IPS DF 6.9 (cell line): Measurements from ENCODE around the gene RNF151.
A peak's percentile ranks its signal among the peaks of the same experiment; 100 is the strongest.
"Not testable (repeated sequence)": the region's sequence is repeated elsewhere in the genome, so short reads cannot be mapped to it uniquely, and the experiment has no call there.

ENCODE experiments used
- DNase-seq: peaks from one replicate; pipeline ENCODE4 v3.0.0-alpha.2; 2013; ENCODE audit warnings: low read depth, low spot score
- H3K27ac ChIP-seq: one replicate; pipeline ENCODE4 v1.5.1; 2013; ENCODE audit warnings: low read length, control low read depth
- H3K27me3 ChIP-seq: 2 replicates; pipeline ENCODE4 v1.6.1; 2013; ENCODE audit warnings: mild to moderate bottlenecking, low read length; ENCODE audit not compliant: control insufficient read depth, insufficient read depth
- H3K36me3 ChIP-seq: 2 replicates; pipeline ENCODE4 v1.6.1; 2013; ENCODE audit warnings: low read length; ENCODE audit not compliant: control insufficient read depth, insufficient read depth
- H3K4me1 ChIP-seq: 2 replicates; pipeline ENCODE4 v1.6.1; 2013; ENCODE audit warnings: low read length; ENCODE audit not compliant: control insufficient read depth, insufficient read depth
- H3K4me3 ChIP-seq: 2 replicates; pipeline ENCODE4 v1.5.1; 2013; ENCODE audit warnings: mild to moderate bottlenecking, low read length
- H3K9me3 ChIP-seq: 2 replicates; pipeline ENCODE4 v1.6.1; 2013; ENCODE audit warnings: low read length, inconsistent platforms; ENCODE audit not compliant: control insufficient read depth, insufficient read depth
- WGBS: extraction: QIAGEN DNeasy Blood & Tissue Kit; methylation state at CpG from one replicate; pipeline ENCODE4 v1.1.7; 2013; ENCODE audit warnings: mixed read lengths, missing lambda C conversion rate; ENCODE audit not compliant: insufficient read length, insufficient coverage; 5-methylcytosine and 5-hydroxymethylcytosine counted together

RNF151 gene

GRCh38 chr16:1939833-1940232 lies 26.8 kb upstream of the RNF151 start:
- not testable (repeated sequence) for DNase-seq, H3K27me3 ChIP-seq, H3K4me3 ChIP-seq, H3K4me1 ChIP-seq, H3K27ac ChIP-seq, H3K9me3 ChIP-seq
- H3K36me3 ChIP-seq, result peaks cover 16% of the 10 kb centered on the region
- no CpG with 5 or more reads among the region's 8 CpGs for WGBS

- H3K9me3 ChIP-seq, result no peaks in the 10 kb centered on the region
- peaks cover 3% of the 10 kb centered on the region; the same call in 1 of the 2 replicates for H3K4me1 ChIP-seq
- no peak overlapping the region for H3K27ac ChIP-seq
- H3K36me3 ChIP-seq, result peaks cover 16% of the 10 kb centered on the region
- no peaks in the 10 kb centered on the region for H3K27me3 ChIP-seq
- no peak for DNase-seq
- no peak overlapping the region for H3K4me3 ChIP-seq
- no CpG with 5 or more reads among the region's 23 CpGs for WGBS
Measured at GRCh38 chr16:1940273-1941161, 26.1 kb upstream of the RNF151 start.

DNA sequence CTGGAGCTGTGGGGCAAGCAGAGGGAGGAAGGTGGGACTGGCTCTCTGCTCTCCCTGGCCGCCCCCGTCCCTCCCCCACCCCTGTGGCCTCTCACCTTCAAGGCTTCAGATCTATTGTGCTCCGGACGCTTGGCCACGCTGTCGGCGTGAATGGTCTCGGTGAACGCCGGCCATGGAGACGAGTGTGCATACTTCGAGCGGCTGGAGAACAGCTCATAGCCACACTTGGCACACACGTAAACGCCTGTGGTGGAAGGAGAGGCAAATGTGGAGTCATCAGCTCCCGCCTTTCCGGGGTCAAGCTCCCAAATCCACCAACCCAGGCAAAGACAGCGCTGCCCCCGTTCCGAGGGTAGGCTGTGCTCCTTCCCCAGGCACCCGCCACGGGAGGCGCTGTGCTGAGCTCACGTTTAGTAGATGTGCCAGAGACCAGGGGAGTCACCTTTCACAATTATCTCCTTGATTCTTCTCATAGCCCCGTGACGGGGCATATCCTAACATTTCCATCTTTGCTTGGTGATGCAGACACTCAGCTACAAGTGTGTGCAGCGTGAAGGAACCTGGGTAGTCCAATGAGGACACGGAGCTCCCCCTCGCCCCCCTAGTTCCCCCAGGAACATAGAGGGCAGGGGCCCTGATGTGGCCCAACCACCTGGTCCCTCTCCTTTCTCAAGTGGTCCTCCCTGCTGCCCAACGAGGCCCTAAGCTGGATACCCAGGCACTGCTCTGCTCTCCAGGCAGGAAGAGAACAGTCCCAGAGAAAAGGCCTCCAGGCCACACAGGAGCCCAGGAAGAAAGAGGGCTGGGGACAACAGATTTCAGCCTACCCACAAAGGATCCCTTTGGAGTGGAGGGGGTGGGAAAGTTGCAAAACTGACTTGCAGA lies 25.3 kb upstream of the RNF151 start:
- H3K27ac ChIP-seq, result no peak overlapping the region
- no peaks in the 10 kb centered on the region for H3K9me3 ChIP-seq
- DNase-seq, result no peak
- H3K36me3 ChIP-seq, result peaks cover 16% of the 10 kb centered on the region
- H3K4me1 ChIP-seq, result peaks cover 3% of the 10 kb centered on the region; the same call in 1 of the 2 replicates
- WGBS, result no CpG with 5 or more reads among the region's 30 CpGs
- no peak overlapping the region for H3K4me3 ChIP-seq
- no peaks in the 10 kb centered on the region for H3K27me3 ChIP-seq

GRCh38 chr16:1942047-1942809 lies 24.4 kb upstream of the RNF151 start:
- H3K4me3 ChIP-seq, result peak overlapping the region; percentile 50
- no CpG with 5 or more reads among the region's 17 CpGs for WGBS
- no peak for DNase-seq
- no peaks in the 10 kb centered on the region for H3K27me3 ChIP-seq
- no peak overlapping the region for H3K27ac ChIP-seq
- H3K36me3 ChIP-seq, result peaks cover 16% of the 10 kb centered on the region
- H3K4me1 ChIP-seq, result peaks cover 3% of the 10 kb centered on the region; the same call in 1 of the 2 replicates
- H3K9me3 ChIP-seq, result no peaks in the 10 kb centered on the region

DNA sequence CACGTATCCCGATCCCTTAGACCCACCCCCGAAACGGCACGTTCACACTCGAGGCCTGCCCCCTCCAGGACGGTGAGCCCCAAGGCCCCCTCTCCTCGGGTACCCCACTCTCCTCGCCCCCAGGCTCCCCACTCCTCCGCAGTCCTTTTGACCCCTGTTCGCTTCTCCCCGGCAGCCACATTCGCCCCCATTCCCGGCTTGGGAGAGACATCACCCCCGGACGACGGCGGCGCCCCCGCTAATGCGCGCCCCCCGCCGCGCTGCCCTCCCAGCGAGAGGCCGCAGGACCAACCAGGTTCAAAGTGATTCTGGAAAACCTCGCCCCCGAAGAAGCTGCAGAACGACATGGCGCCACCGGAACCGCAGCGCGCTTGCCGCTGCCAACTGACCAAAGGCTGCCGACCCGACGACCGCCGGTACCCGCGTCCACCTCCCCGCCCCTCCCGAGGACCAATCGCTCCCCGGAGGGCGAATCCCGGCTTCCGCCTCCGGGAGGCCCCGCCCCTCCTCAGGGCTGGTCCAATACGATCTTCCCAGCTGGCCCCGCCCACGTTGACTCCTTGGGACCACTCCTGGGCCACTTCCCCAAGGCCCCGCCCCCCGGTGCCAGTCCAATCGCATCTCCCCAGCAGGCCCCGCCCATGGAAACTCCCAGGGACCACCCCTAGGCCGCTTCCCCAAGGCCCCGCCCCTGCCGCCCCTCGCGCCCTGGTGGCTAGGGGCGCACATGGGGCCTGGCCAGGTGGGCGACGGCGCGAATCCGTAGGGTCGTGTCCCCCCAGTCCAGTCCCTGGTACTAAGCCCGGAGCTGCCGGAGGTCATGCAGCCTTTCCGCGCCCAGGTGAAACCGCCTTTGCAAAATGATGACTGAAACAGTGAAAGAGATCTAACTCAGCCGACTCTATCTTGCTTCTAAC lies 23.6 kb upstream of the RNF151 start, which contains the start of gene MSRB1:
Gene MSRB1, minus strand, starts transcription at position 390 of the 917 bp plus-strand sequence. Its CDS starts 43 bp downstream, at position 347.
- H3K27ac ChIP-seq, result no peak within 1 kb of the TSS
- no peaks in the 10 kb centered on the region for H3K27me3 ChIP-seq
- H3K4me3 ChIP-seq, result peak within 1 kb of the TSS; percentile 50
- H3K9me3 ChIP-seq, result no peaks in the 10 kb centered on the region
- WGBS, result no CpG with 5 or more reads among the region's 77 CpGs
- peak; percentile 96 for DNase-seq
- peaks cover 3% of the 10 kb centered on the region; the same call in 1 of the 2 replicates for H3K4me1 ChIP-seq
- H3K36me3 ChIP-seq, result peaks cover 16% of the 10 kb centered on the region

- Histone ChIP-seq H3K9me3 (no peaks in the 10 kb centered on the region), H3K36me3 (peaks cover 6% of the 10 kb centered on the region), H3K27me3 (no peaks in the 10 kb centered on the region), H3K4me3 (no peak overlapping the region), H3K27ac (no peak overlapping the region), H3K4me1 (peaks cover 3% of the 10 kb centered on the region; the same call in 1 of the 2 replicates)
- DNase-seq, result no peak
- WGBS, result no CpG with 5 or more reads among the region's 21 CpGs
Measured at GRCh38 chr16:1944612-1945199, 21.9 kb upstream of the RNF151 start.

DNA sequence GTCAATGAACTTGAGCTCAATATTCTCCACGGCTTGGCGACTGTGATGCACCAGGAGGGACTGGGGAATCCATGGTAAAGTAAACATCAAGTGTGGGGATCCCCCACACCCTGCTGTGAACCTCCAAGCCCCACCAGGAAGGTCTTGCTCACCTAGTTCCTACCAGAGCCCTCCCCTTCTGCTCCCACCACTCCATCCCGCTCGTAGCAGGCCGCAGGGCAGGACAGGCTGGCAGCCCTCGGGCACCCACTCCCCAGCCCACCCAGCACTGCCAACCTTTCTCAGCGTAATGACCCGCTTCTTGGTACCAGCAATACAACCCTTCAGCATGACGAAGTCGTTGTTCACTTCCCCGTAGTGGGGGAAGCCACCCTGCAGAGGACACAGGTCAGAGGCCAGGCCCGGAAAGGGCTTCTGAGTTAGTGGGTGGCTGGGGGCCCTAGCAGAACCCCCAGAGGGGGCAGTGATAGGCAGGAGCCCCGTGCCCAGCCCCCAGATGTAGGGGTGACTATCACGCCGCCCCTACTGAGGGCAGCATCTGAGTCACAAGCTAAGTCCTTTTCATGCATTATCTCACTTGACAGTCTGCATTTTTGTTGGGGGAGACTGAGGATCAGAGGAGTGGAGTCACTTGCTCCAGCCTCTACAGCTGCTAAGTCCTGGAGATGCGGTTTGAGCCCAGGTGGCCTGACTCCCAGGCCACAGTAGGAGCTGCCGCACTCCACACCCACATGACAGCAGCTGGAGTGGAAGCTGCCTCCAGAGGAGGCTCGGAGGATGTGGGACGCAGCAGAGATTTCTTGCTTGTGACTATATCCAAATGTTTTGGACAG lies 20.9 kb upstream of the RNF151 start:
- no peak overlapping the region for H3K4me3 ChIP-seq
- no CpG with 5 or more reads among the region's 19 CpGs for WGBS
- H3K27me3 ChIP-seq, result no peaks in the 10 kb centered on the region
- peaks cover 3% of the 10 kb centered on the region; the same call in 1 of the 2 replicates for H3K4me1 ChIP-seq
- no peak for DNase-seq
- H3K36me3 ChIP-seq, result no peaks in the 10 kb centered on the region
- no peak overlapping the region for H3K27ac ChIP-seq
- H3K9me3 ChIP-seq, result no peaks in the 10 kb centered on the region

- 0 out of 2 replicates have a peak, but pooled peaks cover 3% of the 10 kb centered on the region for H3K4me1 ChIP-seq
- WGBS, result no CpG with 5 or more reads among the region's 38 CpGs
- H3K27ac ChIP-seq, result no peak overlapping the region
- H3K9me3 ChIP-seq, result no peaks in the 10 kb centered on the region
- H3K4me3 ChIP-seq, result no peak overlapping the region
- DNase-seq, result no peak
- H3K27me3 ChIP-seq, result no peaks in the 10 kb centered on the region
- H3K36me3 ChIP-seq, result no peaks in the 10 kb centered on the region
Measured at GRCh38 chr16:1946495-1947368, 19.9 kb upstream of the RNF151 start.
